Upper lobe of left lung (tissue), 6 donors: Measurements from ENCODE around the gene PTPRN2. TPM values are rescaled to one million over a fixed set of nuclear protein-coding genes. Genes with fewer than 3 reads are reported as not detected.
"Not testable (repeated sequence)": the region's sequence is repeated elsewhere in the genome, so short reads cannot be mapped to it uniquely, and the experiment has no call there.

Experiments used
- ATAC-seq, 2 donors: fragments of 200-7000 bp; cut with Tn5 transposase; one replicate each; pipeline ENCODE4 v1.9.1; 2022; ENCODE audit warnings: mild to moderate bottlenecking in 2 of 2, moderate library complexity in 2 of 2; ENCODE audit not compliant: low FRiP score in 2 of 2
- DNase-seq, 2 donors: peaks; one replicate each; pipeline ENCODE4 v3.0.0-alpha.2; 2019 to 2020
- H3K27ac ChIP-seq, 4 donors: fragments of 200-600 bp; sonication (generic); one replicate each; pipeline ENCODE4 v1.5.1; 2016 to 2019
- H3K27me3 ChIP-seq, 4 donors: fragments of 200-600 bp; sonication (generic); one replicate each; pipeline ENCODE4 v1.5.1; 2017 to 2019
- H3K36me3 ChIP-seq, 4 donors: fragments of 200-600 bp; sonication (generic); one replicate each; pipeline ENCODE4 v1.5.1; 2016 to 2019
- H3K4me1 ChIP-seq, 4 donors: fragments of 200-600 bp; sonication (generic); one replicate each; pipeline ENCODE4 v1.5.1; 2018 to 2019
- H3K4me3 ChIP-seq, 4 donors: fragments of 200-600 bp; sonication (generic); one replicate each; pipeline ENCODE4 v1.5.1; 2017 to 2019; ENCODE audit warnings: mild to moderate bottlenecking in 2 of 4, moderate library complexity in 1 of 4
- H3K9me3 ChIP-seq, 4 donors: fragments of 200-600 bp; sonication (generic); one replicate each; pipeline ENCODE4 v1.5.1; 2018 to 2019
- CTCF ChIP-seq, 6 experiments: fragments of 450-650 bp in 4 of 6; fragments of 200-600 bp in 2 of 6; sonication (generic) in 2 of 6; IDR thresholded peaks; one replicate each; pipeline ENCODE4 v1.5.1; 2016 to 2019; ENCODE audit warnings: antibody characterized with exemption in 6 of 6
- EP300 ChIP-seq, 4 donors: sonication (generic); formaldehyde crosslinking; IDR thresholded peaks; one replicate each; pipeline ENCODE4 v1.5.1; 2017; ENCODE audit warnings: antibody characterized with exemption in 4 of 4, control low read depth in 2 of 4
- POLR2A ChIP-seq, 4 donors: fragments of 450-650 bp; IDR thresholded peaks; one replicate each; pipeline ENCODE4 v1.5.1; 2016 to 2017; ENCODE audit warnings: antibody characterized with exemption in 4 of 4, mild to moderate bottlenecking in 2 of 4
- POLR2AphosphoS5 ChIP-seq, 2 donors: sonication (generic); formaldehyde crosslinking; IDR thresholded peaks; one replicate each; pipeline ENCODE4 v1.5.1; 2017; ENCODE audit warnings: antibody characterized with exemption in 2 of 2
- WGBS, 2 donors: methylation state at CpG; one replicate each; pipeline ENCODE4 v1.1.5; 2017 to 2018; 5-methylcytosine and 5-hydroxymethylcytosine counted together
- total RNA-seq, 6 donors: library from RNA; depleted of rRNA in 4 of 6; stranded (reverse); fragments of >200 nt in 4 of 6; gene quantifications; one replicate each; pipeline versions ENCODE4 v1.1.0 to v1.2.1, GENCODE V29; 2016 to 2021
- donor health status: DM: no; HTN: no; CAD: no; lungs with moderate emphysema.
- donor health status: DM: no; HTN: yes; CAD: no; lungs with severe emphysema.

Gene PTPRN2
- total RNA-seq, 6 donors from 2014 or later, result 3.3 to 7.9 (median 5.2) TPM

GRCh38 chr7:158353606-158354570, 233.7 kb downstream of the PTPRN2 start:
- WGBS, 2 donors, result 53 to 55% methylated on average over 9 to 12 of the region's 12 CpGs
- Histone ChIP-seq H3K27me3 (no peaks in the 10 kb centered on the region), H3K4me3 (no peak overlapping the region), H3K27ac (no peak overlapping the region), H3K9me3 (peaks cover 0 to 9% (median 6%) of the 10 kb centered on the region in 4 donors), H3K4me1 (no peaks in the 10 kb centered on the region), H3K36me3 (no peaks in the 10 kb centered on the region)
- peak in 3 of 6 experiments; percentile 10 to 36 (median 22) for TF ChIP-seq CTCF (IDR thresholded peaks at IDR 0.05)
- TF ChIP-seq POLR2AphosphoS5 (IDR thresholded peaks at IDR 0.05), result no peak
- ATAC-seq (no peak), DNase-seq (peak; percentile 19 to 27)

GRCh38 chr7:158351899-158352729, 235.5 kb downstream of the PTPRN2 start:
- ATAC-seq, H3K4me1 ChIP-seq, H3K4me3 ChIP-seq, H3K9me3 ChIP-seq, H3K36me3 ChIP-seq, H3K27ac ChIP-seq, H3K27me3 ChIP-seq: not testable (repeated sequence)
- 78 to 84% methylated on average over 22 to 24 of the region's 30 CpGs for WGBS, 2 donors
- DNase-seq, result peak in 1 of 2 donors; percentile 3

- Histone ChIP-seq H3K27me3 (no peaks in the 10 kb centered on the region), H3K9me3 (peaks cover 0 to 9% (median 6%) of the 10 kb centered on the region in 4 donors), H3K27ac (no peak overlapping the region), H3K4me1 (no peaks in the 10 kb centered on the region), H3K36me3 (no peaks in the 10 kb centered on the region), H3K4me3 (no peak overlapping the region)
- ATAC-seq, result no peak
- WGBS, 2 donors, result 72 to 79% methylated on average over 9 of the region's 9 CpGs
- no peak for TF ChIP-seq EP300 (IDR thresholded peaks at IDR 0.05)
- DNase-seq, result peak in 1 of 2 donors; percentile 15
These were observed 236.1 kb downstream of the PTPRN2 start for GRCh38 chr7:158351481-158351880.

- WGBS, 2 donors, result 71 to 86% methylated on average over 3 to 11 of the region's 11 CpGs
- ATAC-seq, result peak; percentile 10 to 60
- no peak overlapping the region for H3K4me3 ChIP-seq
- peaks cover 0 to 9% (median 6%) of the 10 kb centered on the region in 4 donors for H3K9me3 ChIP-seq
- DNase-seq, result peak in 1 of 2 donors; percentile 16
- H3K4me1 ChIP-seq, result no peaks in the 10 kb centered on the region
- H3K27ac ChIP-seq, result no peak overlapping the region
- no peak for TF ChIP-seq EP300 (IDR thresholded peaks at IDR 0.05)
- TF ChIP-seq POLR2A (IDR thresholded peaks at IDR 0.05), result no peak
- no peak for TF ChIP-seq CTCF (IDR thresholded peaks at IDR 0.05)
- TF ChIP-seq POLR2AphosphoS5 (IDR thresholded peaks at IDR 0.05), result no peak
- no peaks in the 10 kb centered on the region for H3K36me3 ChIP-seq
- H3K27me3 ChIP-seq, result no peaks in the 10 kb centered on the region
These were observed 236.6 kb downstream of the PTPRN2 start for GRCh38 chr7:158351051-158351450.

GRCh38 chr7:158350166-158350900, 237.3 kb downstream of the PTPRN2 start:
- DNase-seq, result peak in 1 of 2 donors; percentile 19
- Histone ChIP-seq H3K4me3 (no peak overlapping the region), H3K4me1 (no peaks in the 10 kb centered on the region), H3K27me3 (no peaks in the 10 kb centered on the region), H3K27ac (no peak overlapping the region), H3K36me3 (no peaks in the 10 kb centered on the region), H3K9me3 (peaks cover 0 to 9% (median 6%) of the 10 kb centered on the region in 4 donors)
- 82 to 85% methylated on average over 9 to 12 of the region's 12 CpGs for WGBS, 2 donors
- peak in 1 of 2 donors; percentile 24 for ATAC-seq
- TF ChIP-seq EP300 (IDR thresholded peaks at IDR 0.05), result no peak
- TF ChIP-seq POLR2A (IDR thresholded peaks at IDR 0.05), result no peak
- no peak for TF ChIP-seq CTCF (IDR thresholded peaks at IDR 0.05)
- no peak for TF ChIP-seq POLR2AphosphoS5 (IDR thresholded peaks at IDR 0.05)
